K562 (cell line): ENCODE results near the gene ZFP64.

Experiments
- GATA2 ChIP-seq: sonication (generic); formaldehyde crosslinking; IDR thresholded peaks from 2 replicates; pipeline ENCODE4 v1.4.0; 2020; ENCODE audit warnings: mild to moderate bottlenecking, missing genetic modification reagents
- GTF2E2 ChIP-seq: fragments of 200-800 bp; sonication (Bioruptor generic); IDR thresholded peaks from 2 replicates; pipeline ENCODE4 v1.6.1; 2016; ENCODE audit warnings: missing genetic modification characterization, missing compliant biosample characterization
- JUNB ChIP-seq: fragments of 450-650 bp; formaldehyde crosslinking; conservative IDR thresholded peaks from 2 replicates; pipeline ENCODE4 v1.4.0; 2020; ENCODE audit warnings: mild to moderate bottlenecking
- JUND ChIP-seq, 2 experiments: IDR thresholded peaks; 2 replicates in 1 of 2; 3 replicates in 1 of 2; pipeline ENCODE4 v1.6.1; 2011; ENCODE audit warnings: borderline replicate concordance in 2 of 2, low read depth in 2 of 2, low read length in 2 of 2, improper control_type of control experiment in 1 of 2, missing biosample characterization in 1 of 2, missing genetic modification characterization in 1 of 2, missing genetic modification reagents in 1 of 2
- L3MBTL2 ChIP-seq: fragments of 450-650 bp; IDR thresholded peaks from 2 replicates; pipeline ENCODE4 v1.6.1; 2016; ENCODE audit warnings: mild to moderate bottlenecking, moderate library complexity
- POLR2AphosphoS5 ChIP-seq: IDR thresholded peaks from 2 replicates; pipeline ENCODE4 v1.6.1; 2011; ENCODE audit warnings: mild to moderate bottlenecking, low read depth, low read length, moderate library complexity; ENCODE audit not compliant: control insufficient read depth, insufficient read depth
- POLR2B ChIP-seq: fragments of 450-650 bp; IDR thresholded peaks from 2 replicates; pipeline ENCODE4 v1.6.1; 2018; ENCODE audit warnings: low read depth; ENCODE audit not compliant: partially characterized antibody
- RAD21 ChIP-seq, 2 experiments: fragments of 250-450 bp in 1 of 2; fragments of 450-650 bp in 1 of 2; sonication (Bioruptor Pico) in 1 of 2; formaldehyde crosslinking in 1 of 2; IDR thresholded peaks in 1 of 2; conservative IDR thresholded peaks in 1 of 2; 2 replicates each; pipeline versions ENCODE4 v1.4.0 to v1.8.0; 2020 to 2022; ENCODE audit warnings: mild to moderate bottlenecking in 2 of 2, moderate library complexity in 1 of 2
- SMARCA5 ChIP-seq: fragments of 450-650 bp; IDR thresholded peaks from 2 replicates; pipeline ENCODE4 v1.6.1; 2016
- SMARCC2 ChIP-seq: fragments of 450-650 bp; IDR thresholded peaks from 2 replicates; pipeline ENCODE4 v1.6.1; 2017; ENCODE audit warnings: antibody characterized with exemption, moderate library complexity, mild to moderate bottlenecking, low read depth
- ZFP30 ChIP-seq: fragments of 250-450 bp; sonication (Bioruptor Pico); IDR thresholded peaks from 2 replicates; pipeline ENCODE4 v1.8.0; 2022; ENCODE audit warnings: moderate library complexity, mild to moderate bottlenecking, inconsistent platforms, borderline replicate concordance
- ZNF274 ChIP-seq: IDR thresholded peaks from 2 replicates; pipeline ENCODE4 v1.6.1; 2011; ENCODE audit warnings: low read depth, mild to moderate bottlenecking, low read length, moderate library complexity, borderline replicate concordance
- TF ChIP-seq, protein P1 (sequence below), 3 experiments: IDR thresholded peaks in 2 of 3; conservative IDR thresholded peaks in 1 of 3; 2 replicates each; pipeline ENCODE4 v1.5.1; 2011 to 2012; ENCODE audit warnings: low read length in 3 of 3, mild to moderate bottlenecking in 3 of 3, control low read depth in 2 of 3, improper control_type of control experiment in 1 of 3, inconsistent platforms in 1 of 3, low read depth in 1 of 3, mixed read lengths in 1 of 3, moderate library complexity in 1 of 3; ENCODE audit not compliant: insufficient read depth in 2 of 3

DNA sequence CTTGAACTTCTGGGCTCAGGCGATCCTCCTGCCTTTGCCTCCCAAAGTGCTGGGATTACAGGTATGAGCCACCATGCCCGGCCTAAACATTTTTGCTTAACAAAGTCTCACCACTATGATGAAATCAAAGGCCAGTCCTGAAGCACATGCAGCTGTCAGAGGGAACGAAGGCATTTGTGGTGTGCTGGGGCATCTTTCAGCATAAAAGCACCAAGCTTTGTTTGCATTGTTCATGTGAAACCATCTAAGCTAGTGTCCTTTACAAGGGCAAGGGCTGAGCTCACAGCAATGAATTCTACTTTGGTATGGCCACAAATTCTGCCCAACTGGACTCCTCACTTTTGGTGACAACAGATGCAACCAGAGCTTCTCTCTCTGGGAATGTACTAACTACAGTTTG, 66.8 kb downstream of the ZFP64 start:
- no peak for TF ChIP-seq SMARCA5
- no peak for TF ChIP-seq SMARCC2
- no peak for TF ChIP-seq ZNF274
- TF ChIP-seq JUNB (CRISPR knock-in tag) = no peak
- no peak for TF ChIP-seq POLR2AphosphoS5
- no peak for TF ChIP-seq GTF2E2 (tag)
- TF ChIP-seq POLR2B = no peak
- TF ChIP-seq RAD21 (CRISPR knock-in tag; conservative IDR thresholded peaks at IDR 0.05 in 1 of 2, IDR thresholded peaks at IDR 0.05 in 1 of 2) = no peak
- TF ChIP-seq GATA2 = no peak
- TF ChIP-seq ZFP30 (CRISPR knock-in tag) = no peak
- TF ChIP-seq L3MBTL2 = no peak
- no peak for TF ChIP-seq JUND (IDR thresholded peaks at IDR 0.05; ENCODE audit: borderline replicate concordance, low read depth, low read length)
- no peak for TF ChIP-seq JUND (tag; IDR thresholded peaks at IDR 0.05; ENCODE audit: borderline replicate concordance, low read depth, low read length)
- TF ChIP-seq, protein P1, sequence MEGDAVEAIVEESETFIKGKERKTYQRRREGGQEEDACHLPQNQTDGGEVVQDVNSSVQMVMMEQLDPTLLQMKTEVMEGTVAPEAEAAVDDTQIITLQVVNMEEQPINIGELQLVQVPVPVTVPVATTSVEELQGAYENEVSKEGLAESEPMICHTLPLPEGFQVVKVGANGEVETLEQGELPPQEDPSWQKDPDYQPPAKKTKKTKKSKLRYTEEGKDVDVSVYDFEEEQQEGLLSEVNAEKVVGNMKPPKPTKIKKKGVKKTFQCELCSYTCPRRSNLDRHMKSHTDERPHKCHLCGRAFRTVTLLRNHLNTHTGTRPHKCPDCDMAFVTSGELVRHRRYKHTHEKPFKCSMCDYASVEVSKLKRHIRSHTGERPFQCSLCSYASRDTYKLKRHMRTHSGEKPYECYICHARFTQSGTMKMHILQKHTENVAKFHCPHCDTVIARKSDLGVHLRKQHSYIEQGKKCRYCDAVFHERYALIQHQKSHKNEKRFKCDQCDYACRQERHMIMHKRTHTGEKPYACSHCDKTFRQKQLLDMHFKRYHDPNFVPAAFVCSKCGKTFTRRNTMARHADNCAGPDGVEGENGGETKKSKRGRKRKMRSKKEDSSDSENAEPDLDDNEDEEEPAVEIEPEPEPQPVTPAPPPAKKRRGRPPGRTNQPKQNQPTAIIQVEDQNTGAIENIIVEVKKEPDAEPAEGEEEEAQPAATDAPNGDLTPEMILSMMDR (IDR thresholded peaks at IDR 0.05 in 2 of 3, conservative IDR thresholded peaks at IDR 0.05 in 1 of 3; ENCODE audit: insufficient read depth in 2 of 3, low read depth in 1 of 3, low read length in 3 of 3) = no peak
